Sigmoid colon (tissue), 7 donors: ENCODE results near the gene NTN1. TPM values are rescaled to one million over a fixed set of nuclear protein-coding genes. Genes with fewer than 3 reads are reported as not detected.

Experiments used
- DNase-seq: peaks from one replicate; pipeline ENCODE4 v3.0.0-alpha.2; 2019
- H3K27ac ChIP-seq, 4 donors: fragments of 200-600 bp; sonication (generic); one replicate each; pipeline ENCODE4 v1.5.1; 2016 to 2019; ENCODE audit warnings: mild to moderate bottlenecking in 1 of 4
- H3K27me3 ChIP-seq, 3 donors: fragments of 200-600 bp; sonication (generic); one replicate each; pipeline ENCODE4 v1.5.1; 2019; ENCODE audit warnings: mild to moderate bottlenecking in 1 of 3
- H3K36me3 ChIP-seq, 4 donors: fragments of 200-600 bp; sonication (generic); one replicate each; pipeline ENCODE4 v1.5.1; 2016 to 2019
- H3K4me1 ChIP-seq, 4 donors: fragments of 200-600 bp; sonication (generic); one replicate each; pipeline ENCODE4 v1.5.1; 2017 to 2019
- H3K4me3 ChIP-seq, 4 donors: fragments of 200-600 bp; sonication (generic); one replicate each; pipeline ENCODE4 v1.5.1; 2017 to 2019; ENCODE audit warnings: mild to moderate bottlenecking in 2 of 4, moderate library complexity in 1 of 4
- H3K9me3 ChIP-seq, 4 donors: fragments of 200-600 bp in 3 of 4; sonication (generic) in 3 of 4; one replicate each; pipeline versions ENCODE4 v1.5.1 to v1.6.1; 2013 to 2019
- EP300 ChIP-seq, 4 donors: sonication (generic); formaldehyde crosslinking; IDR thresholded peaks; one replicate each; pipeline ENCODE4 v1.6.1; 2017; ENCODE audit warnings: antibody characterized with exemption in 4 of 4
- POLR2A ChIP-seq, 2 donors: fragments of 450-650 bp; IDR thresholded peaks; one replicate each; pipeline ENCODE4 v1.6.1; 2016; ENCODE audit warnings: antibody characterized with exemption in 2 of 2, mild to moderate bottlenecking in 2 of 2, moderate library complexity in 2 of 2
- POLR2AphosphoS5 ChIP-seq, 4 donors: sonication (generic); formaldehyde crosslinking; IDR thresholded peaks; one replicate each; pipeline ENCODE4 v1.6.1; 2017; ENCODE audit warnings: antibody characterized with exemption in 4 of 4
- WGBS, 2 donors: extraction: QIAGEN DNeasy Blood & Tissue Kit; methylation state at CpG; one replicate each; pipeline ENCODE4 v1.1.7; 2013; 5-methylcytosine and 5-hydroxymethylcytosine counted together
- intact Hi-C: fragments of 100-400 bp; cut with DNase I; formaldehyde crosslinking; loops from one replicate; pipeline ENCODE4 v1.15.1; 2023
- polyA plus RNA-seq, 3 donors: library from polyadenylated mRNA; stranded (reverse); fragments of 200-250 nt; gene quantifications; one replicate each; pipeline ENCODE4 v1.2.3, GENCODE V29; 2013
- total RNA-seq, 4 donors: library from RNA; depleted of rRNA; stranded (reverse); fragments of >200 nt; gene quantifications; one replicate each; pipeline ENCODE4 v1.1.0, GENCODE V29; 2016
- TF ChIP-seq, protein P1 (sequence below), 4 experiments: fragments of 450-650 bp in 3 of 4; fragments of 200-600 bp in 1 of 4; IDR thresholded peaks; one replicate each; pipeline ENCODE4 v1.5.1; 2016 to 2019; ENCODE audit warnings: antibody characterized with exemption in 4 of 4, mild to moderate bottlenecking in 3 of 4, moderate library complexity in 2 of 4
- donor health status: healthy with polysubstance abuse.
- donor health status: Bipolar disorder and iron deficiency.
- donor health status: healthy.

Gene NTN1
- total and polyA plus RNA-seq, 7 donors = 0.69 to 20.3 (median 10.5) TPM

GRCh38 chr17:9232591-9233270 lies 211.4 kb downstream of the NTN1 start:
- H3K27me3 ChIP-seq = no peaks in the 10 kb centered on the region
- intact Hi-C loops = no loop called here
- no peak overlapping the region for H3K4me3 ChIP-seq
- H3K27ac ChIP-seq = peak overlapping the region in 1 of 4 donors; percentile 40
- 42 to 67% methylated on average over 22 of the region's 22 CpGs for WGBS, 2 donors
- H3K36me3 ChIP-seq = no peaks in the 10 kb centered on the region
- H3K4me1 ChIP-seq = peaks cover 0 to 13% (median 7%) of the 10 kb centered on the region in 4 donors
- no peaks in the 10 kb centered on the region for H3K9me3 ChIP-seq
- TF ChIP-seq EP300 (IDR thresholded peaks at IDR 0.05) = no peak
- peak in 2 of 4 donors; percentile 9 to 55 for TF ChIP-seq POLR2AphosphoS5 (IDR thresholded peaks at IDR 0.05)
- DNase-seq = peak; percentile 85

- H3K36me3 ChIP-seq = no peaks in the 10 kb centered on the region
- 35 to 49% methylated on average over 9 of the region's 9 CpGs for WGBS, 2 donors
- no peak overlapping the region for H3K4me3 ChIP-seq
- H3K4me1 ChIP-seq = peaks cover 0 to 8% (median 2%) of the 10 kb centered on the region in 4 donors
- H3K9me3 ChIP-seq = no peaks in the 10 kb centered on the region
- no peak for TF ChIP-seq POLR2A (IDR thresholded peaks at IDR 0.05)
- TF ChIP-seq EP300 (IDR thresholded peaks at IDR 0.05) = no peak
- TF ChIP-seq, protein P1, sequence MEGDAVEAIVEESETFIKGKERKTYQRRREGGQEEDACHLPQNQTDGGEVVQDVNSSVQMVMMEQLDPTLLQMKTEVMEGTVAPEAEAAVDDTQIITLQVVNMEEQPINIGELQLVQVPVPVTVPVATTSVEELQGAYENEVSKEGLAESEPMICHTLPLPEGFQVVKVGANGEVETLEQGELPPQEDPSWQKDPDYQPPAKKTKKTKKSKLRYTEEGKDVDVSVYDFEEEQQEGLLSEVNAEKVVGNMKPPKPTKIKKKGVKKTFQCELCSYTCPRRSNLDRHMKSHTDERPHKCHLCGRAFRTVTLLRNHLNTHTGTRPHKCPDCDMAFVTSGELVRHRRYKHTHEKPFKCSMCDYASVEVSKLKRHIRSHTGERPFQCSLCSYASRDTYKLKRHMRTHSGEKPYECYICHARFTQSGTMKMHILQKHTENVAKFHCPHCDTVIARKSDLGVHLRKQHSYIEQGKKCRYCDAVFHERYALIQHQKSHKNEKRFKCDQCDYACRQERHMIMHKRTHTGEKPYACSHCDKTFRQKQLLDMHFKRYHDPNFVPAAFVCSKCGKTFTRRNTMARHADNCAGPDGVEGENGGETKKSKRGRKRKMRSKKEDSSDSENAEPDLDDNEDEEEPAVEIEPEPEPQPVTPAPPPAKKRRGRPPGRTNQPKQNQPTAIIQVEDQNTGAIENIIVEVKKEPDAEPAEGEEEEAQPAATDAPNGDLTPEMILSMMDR (IDR thresholded peaks at IDR 0.05) = no peak
- no peak for TF ChIP-seq POLR2AphosphoS5 (IDR thresholded peaks at IDR 0.05)
- intact Hi-C loops = no loop called here
- H3K27ac ChIP-seq = peak overlapping the region in 1 of 4 donors; percentile 40
- H3K27me3 ChIP-seq = no peaks in the 10 kb centered on the region
- DNase-seq = peak; percentile 57
Observed at GRCh38 chr17:9233271-9233599, 211.9 kb downstream of the NTN1 start.

GRCh38 chr17:9233761-9234160 lies 212.5 kb downstream of the NTN1 start:
- Histone ChIP-seq H3K27me3 (no peaks in the 10 kb centered on the region), H3K36me3 (no peaks in the 10 kb centered on the region), H3K4me1 (peaks cover 0 to 6% (median 2%) of the 10 kb centered on the region in 4 donors), H3K4me3 (no peak overlapping the region), H3K27ac (no peak overlapping the region), H3K9me3 (no peaks in the 10 kb centered on the region)
- 89% methylated on average over 7 of the region's 7 CpGs for WGBS, 2 donors
- no peak for DNase-seq
- no peak for TF ChIP-seq EP300 (IDR thresholded peaks at IDR 0.05)
- TF ChIP-seq POLR2A (IDR thresholded peaks at IDR 0.05) = no peak
- intact Hi-C loops = no loop called here

DNA sequence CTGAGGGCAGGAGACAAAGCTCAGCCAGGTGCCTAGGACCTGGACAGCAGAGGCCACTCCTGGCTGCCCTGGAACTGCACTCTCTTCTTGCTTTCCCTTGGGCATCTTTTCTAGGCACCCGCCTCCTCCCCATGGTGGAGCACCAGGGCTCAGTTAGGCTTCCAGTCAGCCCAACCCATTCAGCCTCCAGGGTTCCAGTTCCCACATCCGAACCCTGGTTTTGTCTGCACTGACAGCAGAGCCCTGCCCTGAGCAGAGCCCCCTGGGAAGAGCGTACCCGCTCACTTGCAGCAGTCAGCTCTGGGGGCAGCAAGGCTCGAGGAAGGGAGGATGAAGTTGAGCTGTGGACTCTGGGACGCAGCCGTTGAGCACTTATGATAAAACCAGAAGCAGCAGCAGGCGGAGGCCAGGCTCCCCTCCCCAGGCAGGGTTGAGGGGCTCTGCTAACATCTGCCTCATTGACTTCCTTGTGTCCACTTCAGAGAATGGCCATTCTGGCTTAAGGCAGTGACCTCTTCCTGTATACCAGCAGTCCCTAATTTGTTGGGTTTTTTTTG lies 213.2 kb downstream of the NTN1 start:
- DNase-seq = no peak
- H3K9me3 ChIP-seq = no peaks in the 10 kb centered on the region
- no peaks in the 10 kb centered on the region for H3K27me3 ChIP-seq
- TF ChIP-seq POLR2AphosphoS5 (IDR thresholded peaks at IDR 0.05) (no peak), POLR2A (IDR thresholded peaks at IDR 0.05) (no peak), EP300 (IDR thresholded peaks at IDR 0.05) (no peak)
- TF ChIP-seq, protein P1 (IDR thresholded peaks at IDR 0.05) = no peak
- H3K27ac ChIP-seq = no peak overlapping the region
- intact Hi-C loops = no loop called here
- WGBS, 2 donors = 77 to 82% methylated on average over 8 of the region's 8 CpGs
- H3K36me3 ChIP-seq = no peaks in the 10 kb centered on the region
- no peak overlapping the region for H3K4me3 ChIP-seq
- H3K4me1 ChIP-seq = peaks cover 0 to 13% (median 9%) of the 10 kb centered on the region in 4 donors

- Histone ChIP-seq H3K4me3 (no peak overlapping the region), H3K36me3 (no peaks in the 10 kb centered on the region), H3K27me3 (no peaks in the 10 kb centered on the region), H3K4me1 (peaks cover 0 to 18% (median 15%) of the 10 kb centered on the region in 4 donors), H3K9me3 (no peaks in the 10 kb centered on the region), H3K27ac (no peak overlapping the region)
- intact Hi-C loops = loop anchor here (5.0 kb wide), 1 partner anchor 118 kb away; no protein-coding TSS in a partner anchor
- WGBS, 2 donors = 67 to 87% methylated on average over 4 of the region's 4 CpGs
- no peak for DNase-seq
- TF ChIP-seq EP300 (IDR thresholded peaks at IDR 0.05) (no peak), POLR2A (IDR thresholded peaks at IDR 0.05) (no peak), POLR2AphosphoS5 (IDR thresholded peaks at IDR 0.05) (no peak)
- TF ChIP-seq, protein P1 (IDR thresholded peaks at IDR 0.05) = no peak
Observed at GRCh38 chr17:9235346-9235745, 214.0 kb downstream of the NTN1 start.
